SKM-1 treated with dmso at 0.1 percent for 144 hours (cell line): ENCODE data around the gene RAN.
"Not testable (repeated sequence)": the region's sequence is repeated elsewhere in the genome, so short reads cannot be mapped to it uniquely, and the experiment has no call there.

Experiments used
- DNase-seq: peaks from one replicate; lab custom pipeline; 2025; ENCODE audit not compliant: unreplicated experiment; lab: John Stamatoyannopoulos, UW

RAN gene

GRCh38 chr12:130849561-130850417 lies 22.1 kb upstream of the RAN start:
- no peak for DNase-seq

- DNase-seq = no peak
Measured at GRCh38 chr12:130850418-130851021, 21.3 kb upstream of the RAN start.

- no peak for DNase-seq
Measured at GRCh38 chr12:130856088-130856487, 15.8 kb upstream of the RAN start.

DNA sequence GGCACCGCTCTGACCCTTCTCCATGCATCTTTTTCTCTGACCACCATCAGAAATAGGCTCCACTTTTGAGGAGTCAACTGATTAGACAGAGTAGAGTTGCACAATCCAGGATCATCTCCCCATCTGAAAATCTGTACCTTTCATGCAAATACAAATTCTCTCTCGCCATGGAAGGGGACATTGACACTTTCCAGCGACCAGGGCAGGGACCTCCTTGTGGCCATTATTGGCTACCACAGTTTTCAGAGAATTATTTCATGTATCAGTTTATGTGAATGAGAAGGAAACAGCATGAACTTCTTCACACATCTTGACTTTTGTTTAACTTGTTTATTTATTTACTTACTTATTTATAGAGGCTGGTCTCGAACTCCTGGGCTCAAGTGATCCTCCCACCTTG lies 13.8 kb upstream of the RAN start:
- no peak for DNase-seq

GRCh38 chr12:130859161-130859560 lies 12.7 kb upstream of the RAN start:
- DNase-seq = no peak

GRCh38 chr12:130860311-130860710 lies 11.6 kb upstream of the RAN start:
- no peak for DNase-seq

GRCh38 chr12:130862161-130862560 lies 9.7 kb upstream of the RAN start:
- no peak for DNase-seq

DNA sequence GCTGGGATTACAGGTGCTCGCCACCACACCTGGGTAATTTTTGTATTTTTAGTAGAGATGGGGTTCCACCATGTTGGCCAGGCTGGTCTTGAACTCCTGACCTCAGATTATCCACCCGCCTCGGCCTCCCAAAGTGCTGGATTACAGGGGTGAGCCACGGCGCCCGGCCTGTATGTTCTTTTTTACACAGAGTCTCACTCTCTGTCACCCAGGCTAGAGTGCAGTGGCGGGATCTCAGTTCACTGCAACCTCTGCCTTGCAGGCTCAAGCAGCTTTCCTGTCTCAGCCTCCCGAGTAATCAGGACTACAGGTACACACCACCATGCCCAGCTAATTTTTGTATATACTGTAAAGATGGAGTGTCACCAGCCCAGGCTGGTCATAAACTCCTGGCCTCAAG lies 9.1 kb upstream of the RAN start:
- DNase-seq = not testable (repeated sequence)

DNA sequence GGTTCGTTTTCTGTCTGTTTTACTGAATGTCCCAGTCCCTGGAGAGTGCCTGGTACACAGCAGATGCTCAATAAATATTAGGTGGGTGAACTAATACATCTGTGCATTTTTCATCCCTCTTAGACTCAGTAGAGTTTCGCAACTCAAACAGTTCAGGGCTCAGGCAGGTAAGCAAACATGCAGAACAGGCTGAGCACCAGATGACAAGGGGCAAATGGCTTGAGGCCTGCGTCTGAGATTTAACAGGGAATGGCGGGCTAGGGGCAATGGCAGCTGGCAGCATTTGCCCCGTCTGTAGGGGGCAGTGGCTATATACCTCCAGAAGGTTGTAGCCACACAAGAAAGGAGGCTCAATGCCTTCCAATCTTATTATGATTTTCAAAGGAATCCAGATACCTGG lies 8.6 kb upstream of the RAN start:
- no peak for DNase-seq

DNA sequence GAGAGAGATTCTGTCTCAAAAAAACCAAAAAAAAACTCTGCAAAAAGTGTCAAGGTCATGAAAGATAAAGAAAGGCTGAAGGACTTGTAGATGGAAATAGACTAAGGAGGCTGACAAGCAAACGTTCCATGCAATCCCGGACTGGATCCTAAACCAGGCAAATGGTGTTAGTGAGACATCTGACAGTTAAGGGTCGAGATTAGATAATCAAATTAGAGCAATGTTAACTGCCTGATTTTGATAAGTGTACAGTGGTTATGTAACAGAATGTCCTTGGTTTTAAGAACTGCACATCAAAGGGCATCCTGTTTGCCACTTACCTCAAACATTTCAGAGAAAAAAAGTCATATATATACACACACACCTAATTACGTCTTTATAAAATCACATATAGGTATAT lies 3.5 kb upstream of the RAN start:
- DNase-seq = no peak

DNA sequence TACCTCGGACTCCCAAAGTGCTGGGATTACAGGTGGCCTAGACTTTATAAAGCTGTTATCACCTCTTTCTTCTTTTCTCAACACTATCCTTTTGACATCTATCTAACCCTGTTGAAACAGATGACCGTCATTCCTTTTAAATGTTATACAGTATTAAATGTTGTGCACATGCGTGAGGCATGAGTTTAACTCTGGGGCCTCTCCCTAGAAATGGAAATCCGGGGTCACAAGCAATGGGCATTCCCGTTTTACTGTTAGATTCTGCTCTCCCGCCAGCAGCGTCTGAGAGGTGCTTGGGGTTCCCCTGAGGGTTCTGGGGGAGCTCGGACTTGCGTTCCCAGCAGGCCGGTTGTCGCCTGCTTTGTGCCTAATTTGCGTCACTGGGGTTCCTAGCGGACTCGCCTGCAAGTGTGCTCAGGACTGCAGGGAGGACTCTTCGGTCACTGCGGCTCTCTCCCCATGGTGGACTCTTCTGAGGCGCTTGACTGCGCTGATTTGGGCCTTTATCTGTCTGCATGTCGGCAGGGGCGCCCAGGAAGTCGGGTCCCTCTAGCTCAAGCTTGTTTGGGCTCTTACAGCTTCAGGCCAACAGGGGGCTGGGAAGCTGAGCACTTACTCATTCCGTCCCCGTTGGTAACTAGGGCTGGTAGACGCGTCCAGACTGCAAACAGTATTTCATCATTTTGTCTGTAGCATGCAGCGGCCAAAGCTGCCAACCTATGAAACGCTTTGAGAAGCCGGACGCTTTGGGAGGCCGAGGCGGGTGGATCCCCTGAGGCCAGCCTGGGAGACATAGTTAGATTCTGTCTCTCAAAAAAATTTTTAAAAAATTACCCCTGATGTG lies 1.2 kb upstream of the RAN start:
- peak; percentile 74 for DNase-seq

DNA sequence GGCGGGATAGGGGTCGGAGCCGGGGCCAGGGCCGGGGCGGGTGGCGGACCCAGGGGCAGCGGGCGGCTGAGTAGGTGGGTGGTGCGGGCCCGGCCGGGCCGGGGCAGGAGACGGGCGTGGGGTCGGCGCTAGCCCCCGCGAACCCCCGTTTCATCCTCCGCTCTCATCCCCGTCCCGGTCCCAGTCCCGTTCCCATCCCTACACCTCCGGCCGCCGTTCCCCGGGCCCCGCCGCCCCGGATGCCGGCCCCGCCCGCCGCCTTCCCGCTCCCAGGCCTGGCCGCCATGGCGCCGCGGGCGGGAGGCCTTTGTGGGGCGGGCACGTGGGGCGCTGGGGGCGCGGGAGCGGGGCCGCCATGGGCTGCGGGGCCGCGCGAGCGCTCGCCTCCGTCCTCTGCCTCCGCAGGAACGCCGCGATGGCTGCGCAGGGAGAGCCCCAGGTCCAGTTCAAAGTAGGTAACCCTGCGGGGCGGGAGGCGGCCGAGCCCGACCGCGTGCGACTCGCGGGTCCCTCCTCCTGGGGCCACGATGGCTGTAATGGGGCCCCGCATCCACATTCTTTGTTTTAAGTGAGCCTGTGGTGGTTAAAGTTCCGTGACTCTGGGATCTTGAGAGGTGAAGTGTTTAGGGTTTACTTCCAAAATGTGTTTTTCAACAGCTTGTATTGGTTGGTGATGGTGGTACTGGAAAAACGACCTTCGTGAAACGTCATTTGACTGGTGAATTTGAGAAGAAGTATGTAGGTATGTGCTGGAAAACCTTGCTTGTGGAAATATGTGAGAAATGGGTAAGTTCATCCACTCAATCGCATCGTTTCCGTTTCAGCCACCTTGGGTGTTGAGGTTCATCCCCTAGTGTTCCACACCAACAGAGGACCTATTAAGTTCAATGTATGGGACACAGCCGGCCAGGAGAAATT lies 572 bp downstream of the RAN start:
- DNase-seq = no peak

- DNase-seq = no peak
Measured at GRCh38 chr12:130873106-130873795, 1.4 kb downstream of the RAN start.

GRCh38 chr12:130873825-130874224 lies 2.0 kb downstream of the RAN start:
- DNase-seq = no peak

- no peak for DNase-seq
Measured at GRCh38 chr12:130874696-130875095, 2.8 kb downstream of the RAN start.

GRCh38 chr12:130875193-130875592 lies 3.3 kb downstream of the RAN start:
- DNase-seq = no peak

- DNase-seq = not testable (repeated sequence)
Measured at GRCh38 chr12:130875708-130876107, 3.8 kb downstream of the RAN start.

GRCh38 chr12:130876297-130876696 lies 4.4 kb downstream of the RAN start:
- no peak for DNase-seq

DNA sequence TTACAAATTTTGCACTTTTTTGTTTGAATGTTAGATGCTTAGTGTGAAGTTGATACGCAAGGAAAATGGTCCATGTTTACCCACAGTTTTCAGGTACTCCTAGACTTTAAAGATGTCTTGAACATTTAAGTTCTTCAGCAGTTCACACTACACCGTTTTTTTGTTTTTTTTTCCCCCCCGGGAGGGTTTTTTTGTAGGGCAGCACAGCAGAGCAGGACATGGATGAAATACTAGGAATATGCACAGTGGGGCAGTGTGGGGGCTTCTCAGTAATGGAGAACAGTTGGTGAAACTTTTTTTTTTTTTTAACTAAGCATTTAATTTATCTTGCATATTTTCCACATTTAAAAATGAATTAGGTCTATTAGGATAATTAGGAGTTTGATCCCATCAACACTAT lies 4.9 kb downstream of the RAN start:
- DNase-seq = no peak

GRCh38 chr12:130877333-130877732 lies 5.5 kb downstream of the RAN start:
- DNase-seq = no peak
